PFSK-1 (cell line): ENCODE data around the gene STARD8.

Experiments used
- POLR2AphosphoS5 ChIP-seq: IDR thresholded peaks from 2 replicates; pipeline ENCODE4 v1.6.1; 2012; ENCODE audit warnings: low read depth, mild to moderate bottlenecking, control low read depth, low read length, moderate library complexity
- TAF1 ChIP-seq: IDR thresholded peaks from 2 replicates; pipeline ENCODE4 v1.6.1; 2012; ENCODE audit warnings: low read length, control low read depth, borderline replicate concordance; ENCODE audit not compliant: insufficient read depth

DNA sequence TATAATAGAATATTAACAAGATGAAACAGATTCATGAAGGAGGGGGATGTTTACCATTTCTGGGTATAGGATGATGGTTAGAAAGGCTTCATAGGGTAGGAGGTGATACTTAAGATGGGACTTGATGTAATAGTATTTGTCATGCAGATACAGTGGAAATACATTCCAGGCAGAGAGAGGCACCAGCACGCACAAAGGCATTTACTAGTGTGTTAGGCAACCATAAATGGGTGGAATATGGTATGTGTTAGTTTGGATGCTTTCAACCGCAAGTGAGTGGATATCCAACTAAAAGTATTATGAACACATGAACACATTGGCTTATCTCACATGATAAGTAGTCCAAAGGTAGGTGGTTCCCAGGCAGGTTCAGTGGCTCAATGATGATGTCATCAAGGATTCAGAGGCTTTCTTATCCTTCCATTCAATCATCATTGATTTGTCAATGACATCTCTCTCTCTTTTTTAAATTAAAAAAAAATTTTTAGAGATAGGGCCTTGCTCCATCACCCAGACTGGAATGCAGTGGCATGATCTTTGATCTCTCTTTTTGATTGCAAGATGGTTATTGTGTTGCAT is 12.7 kb upstream of the STARD8 start:
- TF ChIP-seq POLR2AphosphoS5 (no peak), TAF1 (no peak)
